HG03457 (cell line): ENCODE data around the gene PYDC2.
A peak's percentile ranks its signal among the peaks of the same experiment; 100 is the strongest.

Source experiments
- ATAC-seq: cut with Tn5 transposase; IDR thresholded peaks from one replicate; pipeline ENCODE4 v1.9.1; 2021; ENCODE audit warnings: moderate number of reproducible peaks; ENCODE audit not compliant: unreplicated experiment

The PYDC2 gene

DNA sequence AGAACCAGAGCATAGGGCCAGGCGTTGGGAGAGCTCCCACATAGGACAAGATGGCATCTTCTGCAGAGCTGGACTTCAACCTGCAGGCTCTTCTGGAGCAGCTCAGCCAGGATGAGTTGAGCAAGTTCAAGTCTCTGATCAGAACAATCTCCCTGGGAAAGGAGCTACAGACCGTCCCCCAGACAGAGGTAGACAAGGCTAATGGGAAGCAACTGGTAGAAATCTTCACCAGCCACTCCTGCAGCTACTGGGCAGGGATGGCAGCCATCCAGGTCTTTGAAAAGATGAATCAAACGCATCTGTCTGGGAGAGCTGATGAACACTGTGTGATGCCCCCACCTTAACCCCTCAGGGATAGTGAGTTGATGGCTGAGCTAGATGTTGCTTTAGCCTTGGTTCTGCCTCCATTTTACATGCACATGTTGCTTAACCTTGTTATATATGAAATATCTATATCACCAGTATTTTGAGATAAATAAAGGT, at the start of gene PYDC2:
Gene PYDC2, plus strand, starts transcription at position 51 of the 483 bp plus-strand sequence. Its CDS starts 0 bp downstream, at position 51.
- no peak for ATAC-seq

DNA sequence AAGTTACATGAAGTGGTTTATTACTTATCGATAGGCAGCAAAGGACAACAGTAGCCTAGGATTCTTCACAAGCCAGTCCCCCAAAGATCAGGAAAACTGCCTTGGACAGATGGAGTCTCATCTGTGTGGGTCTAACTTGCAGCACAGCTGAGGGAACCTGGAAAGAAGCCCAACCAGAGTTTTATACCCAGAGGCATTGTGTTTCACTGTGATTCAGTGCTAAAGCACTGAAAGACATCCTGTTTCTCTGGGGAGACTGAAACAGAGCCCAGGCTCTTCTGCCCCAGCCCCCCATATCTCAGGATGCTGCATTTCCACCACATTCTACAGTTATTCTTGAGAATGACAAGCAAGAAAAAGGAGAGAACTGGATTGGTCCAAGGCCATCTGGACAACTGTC, 48.2 kb upstream of the PYDC2 start:
- no peak for ATAC-seq

DNA sequence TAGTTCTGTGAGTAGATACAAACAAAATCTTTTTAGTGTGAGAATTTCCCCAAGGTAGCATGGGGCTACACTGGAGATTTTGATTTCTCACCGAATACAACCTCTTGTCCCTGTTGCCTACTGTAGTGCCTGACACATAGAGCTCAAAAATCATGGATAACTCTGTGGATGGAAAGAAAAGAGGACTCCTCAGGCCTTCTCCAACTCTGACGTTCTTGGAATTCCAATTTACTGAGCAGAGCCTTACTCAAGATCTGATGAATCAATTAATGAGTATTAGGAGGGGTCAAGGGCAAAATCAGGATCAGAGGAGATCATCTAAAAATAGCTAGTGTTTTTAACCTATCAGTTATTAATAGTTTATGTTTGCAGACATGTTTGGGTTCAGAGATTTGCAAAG, 46.7 kb upstream of the PYDC2 start:
- ATAC-seq: no peak

DNA sequence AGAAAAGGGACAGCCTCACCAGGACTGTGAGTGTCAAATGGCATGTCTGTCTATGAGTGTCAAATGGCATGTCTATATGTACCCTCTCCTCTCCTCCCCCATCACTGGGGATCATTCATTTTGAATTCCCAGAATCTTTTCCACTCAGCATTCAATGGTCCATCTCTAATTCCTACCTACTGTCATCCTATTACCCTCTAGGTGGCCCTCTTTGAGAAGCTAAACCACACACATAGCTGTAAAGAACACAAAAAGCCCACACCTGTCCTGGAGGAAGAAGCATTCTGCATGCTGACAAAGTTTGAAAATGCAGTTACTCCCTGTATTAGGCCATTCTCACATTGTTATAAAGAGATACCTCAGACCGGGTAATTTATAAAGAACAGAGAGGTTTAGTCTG, 46.2 kb upstream of the PYDC2 start:
- no peak for ATAC-seq

DNA sequence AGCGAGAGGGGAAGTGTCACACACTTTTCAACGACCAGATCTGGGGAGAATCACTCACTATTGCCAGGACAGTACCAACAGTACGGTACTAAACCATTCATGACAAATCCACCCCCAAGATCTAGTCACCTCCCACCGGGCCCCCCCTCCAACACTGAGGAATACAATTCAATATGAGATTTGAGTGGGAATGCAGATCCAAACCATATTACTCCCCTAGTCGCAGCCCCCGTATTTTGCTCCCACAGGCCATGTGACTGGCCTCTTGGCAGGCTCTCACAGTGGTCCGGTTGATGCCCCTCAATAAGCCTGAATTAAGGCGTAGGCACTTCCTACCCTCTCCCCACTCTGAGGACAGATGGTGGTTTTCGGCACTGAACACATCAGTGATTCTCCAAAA, 45.4 kb upstream of the PYDC2 start:
- ATAC-seq: no peak

DNA sequence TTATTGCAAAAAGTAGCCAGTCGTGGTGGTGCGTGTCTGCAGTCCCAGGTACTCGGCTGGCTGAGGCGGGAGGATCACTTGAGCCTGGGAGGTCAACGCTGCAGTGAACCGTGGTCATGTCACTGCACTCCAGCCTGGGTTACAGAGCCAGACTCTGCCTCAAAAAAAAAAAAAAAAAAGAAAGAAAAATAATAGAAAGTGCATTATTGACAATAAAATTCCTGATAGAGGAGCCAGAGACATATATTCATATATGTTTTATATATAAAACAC, 43.6 kb upstream of the PYDC2 start:
- ATAC-seq: no peak

DNA sequence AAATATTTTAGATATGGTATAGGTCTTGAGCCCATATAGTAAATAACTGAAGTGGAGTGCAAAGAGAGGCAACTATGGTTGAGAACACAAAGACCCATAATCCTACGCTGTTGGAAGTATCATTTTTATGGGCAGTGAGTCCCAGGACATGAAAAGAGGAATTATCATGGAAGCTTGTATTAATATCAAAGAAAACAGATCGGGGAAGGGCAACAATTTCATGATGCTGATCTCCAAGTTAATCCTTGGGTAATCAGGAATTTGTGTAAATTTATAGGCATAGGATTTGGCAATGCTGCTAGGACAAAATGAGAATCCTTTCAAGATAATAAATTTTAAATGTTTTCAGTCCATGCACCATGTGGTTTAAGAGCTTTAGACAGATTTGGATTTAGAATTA, 40.2 kb upstream of the PYDC2 start:
- ATAC-seq: no peak

DNA sequence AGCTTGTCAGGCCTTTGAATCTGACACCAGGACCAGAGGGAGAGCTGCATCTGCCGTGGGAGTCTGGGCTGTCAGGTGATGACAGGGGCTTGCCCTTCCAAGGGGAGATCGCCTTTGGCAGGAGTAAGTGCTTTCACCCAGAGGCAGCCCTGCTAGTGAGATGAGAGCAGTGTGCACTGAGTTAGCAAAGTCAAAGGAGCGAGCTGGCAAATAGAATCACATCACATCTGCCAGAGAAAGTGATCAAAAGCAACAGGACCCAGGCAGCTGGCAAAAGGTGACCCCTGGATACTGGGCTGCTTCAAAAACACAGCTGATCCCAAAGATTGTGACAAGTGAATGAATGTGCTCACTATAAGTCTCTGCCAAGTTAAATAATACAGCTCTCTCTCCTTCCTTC, 36.1 kb upstream of the PYDC2 start:
- ATAC-seq: no peak

DNA sequence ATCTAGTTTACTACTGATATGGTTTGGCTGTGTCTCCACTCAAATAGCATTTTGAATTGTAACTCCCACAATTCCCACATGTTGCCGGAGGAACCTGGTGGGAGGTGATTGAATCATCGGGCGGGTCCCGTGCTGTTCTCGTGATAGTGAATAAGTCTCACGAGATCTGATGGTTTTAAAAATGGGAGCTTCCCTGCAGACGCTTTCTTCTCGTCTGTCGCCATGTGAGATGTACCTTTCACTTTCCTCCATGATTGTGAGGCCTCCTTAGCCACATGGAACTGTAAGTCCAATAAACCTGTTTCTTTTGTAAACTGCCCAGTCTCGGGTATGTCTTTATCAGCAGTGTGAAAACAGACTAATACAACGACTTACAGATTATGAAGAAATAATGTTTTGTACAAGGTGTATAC, 35.6 kb upstream of the PYDC2 start:
- no peak for ATAC-seq

DNA sequence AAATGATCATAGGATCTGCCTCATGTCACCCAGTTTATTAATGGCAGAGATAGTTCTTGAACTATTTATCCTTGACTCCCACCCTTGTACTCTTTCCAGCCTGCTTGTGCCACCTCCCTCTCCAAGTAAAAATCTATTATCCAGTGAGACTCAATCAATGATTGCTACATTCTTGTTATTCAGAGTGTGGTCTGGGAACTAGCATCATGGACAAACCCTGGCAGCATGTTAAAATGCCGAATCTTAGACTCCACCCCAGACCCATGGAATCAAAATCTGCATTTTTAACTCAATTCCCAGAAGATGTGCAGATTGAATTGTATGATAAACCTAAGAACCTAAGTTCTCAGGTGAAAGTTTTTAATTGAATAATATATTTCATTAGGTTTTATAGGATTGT, 34.7 kb upstream of the PYDC2 start:
- no peak for ATAC-seq

DNA sequence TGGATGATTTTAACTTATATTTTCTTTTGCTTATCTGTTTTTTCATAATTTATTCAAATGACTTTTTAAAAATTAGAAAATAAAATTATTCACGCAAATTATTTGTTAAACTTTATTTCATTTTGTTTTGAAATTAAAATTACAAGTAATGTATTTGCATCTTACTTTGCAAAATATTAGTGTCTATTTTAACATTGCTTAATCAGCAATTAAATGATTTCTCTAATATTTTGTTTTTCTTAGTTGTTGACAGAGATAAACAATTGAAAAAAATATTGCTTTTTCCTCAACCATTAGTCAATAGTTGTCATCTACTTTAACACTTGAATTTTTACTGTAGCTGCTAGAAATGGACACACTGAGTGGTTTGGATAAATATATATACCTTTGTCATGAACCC, 32.8 kb upstream of the PYDC2 start:
- ATAC-seq: no peak

DNA sequence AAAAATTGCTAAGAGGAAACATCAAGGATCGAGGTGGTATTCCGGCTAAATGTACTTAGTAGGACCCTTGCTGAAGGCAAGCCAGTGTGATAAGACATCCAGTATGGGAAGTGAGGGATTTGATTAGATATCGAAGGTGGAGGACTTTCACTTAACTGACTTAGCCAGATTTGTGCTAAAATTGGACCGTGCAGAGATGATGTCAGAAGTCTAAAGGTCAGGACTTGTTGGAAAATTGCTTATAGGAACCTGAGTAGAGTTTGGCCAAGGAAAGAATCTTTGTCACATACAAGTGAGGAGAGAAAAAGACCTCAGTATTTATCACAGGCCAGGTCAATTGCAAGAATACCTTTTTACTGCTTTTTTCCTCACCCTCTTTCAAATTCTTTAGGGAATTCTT, 30.9 kb upstream of the PYDC2 start:
- no peak for ATAC-seq

DNA sequence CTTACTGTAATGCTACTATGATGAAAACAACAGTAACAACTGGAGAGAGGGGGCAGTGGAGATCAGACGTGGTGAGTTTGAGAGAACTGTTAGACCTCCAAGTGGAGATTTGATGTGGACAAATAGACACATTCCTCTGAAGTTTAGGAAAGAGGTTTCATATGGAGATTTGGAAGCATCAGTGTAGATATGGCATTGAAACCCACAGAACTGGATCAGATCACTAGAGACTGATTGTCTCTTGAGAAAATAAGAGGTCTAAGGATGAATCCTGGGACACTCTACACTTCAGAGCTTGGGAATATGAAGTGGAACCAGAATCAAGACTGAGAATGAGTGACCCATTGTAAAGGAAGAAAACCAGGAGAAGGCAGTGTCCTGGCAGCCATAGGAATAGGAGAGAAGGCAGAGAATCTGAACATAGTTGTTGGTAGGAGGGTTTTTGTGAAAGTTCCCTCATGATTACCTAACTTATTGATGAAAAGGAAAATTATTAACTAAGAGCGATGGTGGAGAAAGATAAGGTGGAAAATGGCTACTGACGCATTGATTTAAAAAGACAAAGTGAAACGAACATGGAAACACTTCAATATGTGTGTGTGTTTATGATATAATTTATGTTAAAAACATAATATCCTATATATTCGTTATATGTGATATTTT, 29.7 kb upstream of the PYDC2 start:
- ATAC-seq: no peak

DNA sequence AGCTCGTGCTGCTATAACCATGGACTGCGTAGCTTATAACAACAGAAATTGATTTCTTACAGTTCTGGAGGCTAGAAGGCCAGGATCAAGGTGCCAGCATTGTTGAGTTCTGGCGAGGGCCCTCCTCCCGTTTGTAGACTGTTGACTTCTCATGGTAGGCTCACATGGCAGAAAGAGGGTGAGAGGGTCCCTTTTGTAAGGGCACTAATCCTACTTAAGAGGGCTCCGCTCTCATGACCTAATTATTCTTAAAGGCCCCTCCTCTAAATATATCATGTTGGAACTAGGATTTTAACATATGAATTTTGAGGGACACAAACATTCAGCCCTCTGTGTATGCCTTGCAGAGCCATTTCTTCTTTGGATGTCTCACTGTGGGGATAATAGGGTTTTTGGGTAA, 28.8 kb upstream of the PYDC2 start:
- no peak for ATAC-seq

DNA sequence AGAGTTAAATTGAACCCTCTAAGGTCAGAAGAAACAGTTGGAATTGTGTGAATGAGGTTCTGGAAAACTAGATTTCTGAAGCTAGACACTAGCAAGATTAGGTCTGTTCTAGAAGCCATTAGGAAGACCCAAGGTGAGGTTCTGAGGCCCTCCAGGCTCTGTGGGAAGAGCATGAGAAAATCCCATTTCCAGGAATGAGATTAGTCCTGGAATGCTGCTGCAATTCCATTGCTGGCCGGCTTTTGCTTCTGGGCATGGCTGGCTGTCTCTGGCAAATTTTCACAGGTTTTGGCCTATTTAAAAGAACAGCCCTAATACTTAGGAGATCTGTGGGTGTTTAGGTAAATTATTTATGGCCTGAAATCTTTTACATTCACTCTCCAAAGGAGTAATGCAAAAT, 26.9 kb upstream of the PYDC2 start:
- no peak for ATAC-seq

DNA sequence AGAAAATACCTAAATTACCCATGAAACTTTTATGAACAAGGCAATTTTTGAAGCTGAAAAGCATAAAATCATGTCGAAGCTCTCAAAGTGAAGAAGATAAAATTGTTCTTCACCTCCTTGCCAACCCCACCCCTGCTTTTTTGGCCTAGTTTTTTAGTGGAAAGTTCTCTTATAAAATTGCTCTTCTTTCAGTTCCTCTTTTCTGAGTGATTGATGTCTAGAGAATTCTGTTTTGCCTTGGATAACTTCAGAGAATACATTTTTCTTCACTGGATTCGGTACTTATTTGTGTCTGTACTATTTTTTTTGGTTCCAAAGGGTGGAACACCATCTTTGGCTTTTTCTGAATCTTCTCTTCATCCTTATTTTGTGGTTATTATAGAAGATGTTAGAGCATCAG, 25.0 kb upstream of the PYDC2 start:
- ATAC-seq: no peak

DNA sequence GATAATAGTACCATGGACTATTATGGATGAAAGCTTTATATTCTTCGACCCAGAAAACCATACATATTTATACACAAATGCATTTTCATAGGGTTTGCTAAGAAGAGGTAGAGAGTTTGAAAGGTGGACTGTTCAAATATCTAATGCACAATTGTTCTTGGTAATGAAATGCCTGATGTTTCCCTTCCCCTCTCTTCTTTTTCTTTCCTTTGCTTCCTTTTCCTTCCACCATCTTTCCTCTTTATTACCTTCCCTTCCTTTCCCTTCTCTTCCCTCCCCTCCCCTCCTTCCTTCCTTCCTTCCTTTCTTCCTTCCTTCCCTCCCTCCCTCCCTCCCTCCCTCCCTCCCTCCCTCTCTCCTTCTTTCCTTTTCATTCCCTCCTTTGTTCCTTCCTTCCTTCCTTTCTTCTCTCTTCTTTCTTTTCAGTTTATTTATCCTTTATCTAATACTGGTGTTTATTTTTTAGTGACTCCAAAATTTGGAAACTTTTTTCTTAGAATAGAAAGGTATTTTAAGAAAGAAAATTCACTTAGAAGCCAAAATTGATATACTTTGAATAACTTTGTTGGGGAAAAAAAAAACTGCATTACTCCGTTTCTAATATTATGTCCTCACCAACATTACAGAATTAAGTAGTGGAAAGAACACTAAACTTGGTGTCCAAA, 22.7 kb upstream of the PYDC2 start:
- ATAC-seq: no peak

DNA sequence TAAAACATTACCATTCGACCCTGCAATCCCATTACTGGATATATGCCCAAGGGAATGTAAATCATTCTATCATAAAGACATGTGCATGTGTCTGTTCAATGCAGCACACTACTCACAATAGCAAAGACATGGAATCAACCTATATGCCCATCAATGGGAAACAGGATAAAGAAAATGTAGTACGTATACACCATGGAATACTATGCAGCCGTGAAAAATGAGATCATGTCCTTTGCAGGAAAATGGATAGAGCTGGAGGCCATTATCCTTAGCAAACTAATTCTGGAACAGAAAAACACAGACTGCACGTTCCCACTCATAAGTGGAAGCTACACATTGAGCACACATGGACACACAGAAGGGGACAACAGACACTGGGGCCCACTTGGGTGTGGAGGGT, 20.4 kb upstream of the PYDC2 start:
- ATAC-seq: no peak

DNA sequence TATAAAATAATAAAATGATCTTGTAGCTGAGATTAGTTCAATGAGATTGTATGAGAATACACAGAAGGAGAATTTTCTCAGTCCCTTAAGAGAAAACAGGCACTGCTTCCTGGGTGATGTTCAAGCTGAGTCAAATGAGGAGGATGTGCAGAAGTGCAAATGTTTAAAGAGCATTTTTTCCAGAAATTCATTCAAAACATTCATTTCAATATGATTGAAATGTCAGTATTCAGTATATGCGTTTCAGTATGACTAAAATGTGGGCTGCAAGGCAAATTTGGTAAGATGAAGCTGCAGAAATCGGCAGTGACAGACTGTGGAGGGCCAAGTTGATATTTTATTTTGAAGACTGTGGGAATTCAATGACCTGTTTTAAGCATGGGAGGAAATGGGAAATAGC, 19.3 kb upstream of the PYDC2 start:
- no peak for ATAC-seq

DNA sequence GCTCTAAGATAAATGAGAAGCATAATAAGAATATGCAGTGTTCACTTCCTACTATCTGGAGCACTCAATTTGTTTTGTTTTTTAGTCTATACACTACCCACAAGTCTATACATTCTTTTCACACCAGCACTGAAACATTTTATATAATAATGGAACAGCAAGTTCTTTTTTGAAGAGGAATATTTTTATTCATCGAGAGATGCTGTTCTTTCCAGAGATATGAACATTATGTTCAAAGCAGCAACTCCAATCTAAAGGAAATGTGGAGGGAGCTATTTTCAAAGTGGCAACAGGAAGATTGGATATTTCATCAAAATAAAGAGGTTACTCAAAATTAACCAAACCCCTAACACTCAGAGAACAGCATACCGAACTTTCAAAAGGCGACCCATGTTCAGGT, 16.4 kb upstream of the PYDC2 start:
- no peak for ATAC-seq

DNA sequence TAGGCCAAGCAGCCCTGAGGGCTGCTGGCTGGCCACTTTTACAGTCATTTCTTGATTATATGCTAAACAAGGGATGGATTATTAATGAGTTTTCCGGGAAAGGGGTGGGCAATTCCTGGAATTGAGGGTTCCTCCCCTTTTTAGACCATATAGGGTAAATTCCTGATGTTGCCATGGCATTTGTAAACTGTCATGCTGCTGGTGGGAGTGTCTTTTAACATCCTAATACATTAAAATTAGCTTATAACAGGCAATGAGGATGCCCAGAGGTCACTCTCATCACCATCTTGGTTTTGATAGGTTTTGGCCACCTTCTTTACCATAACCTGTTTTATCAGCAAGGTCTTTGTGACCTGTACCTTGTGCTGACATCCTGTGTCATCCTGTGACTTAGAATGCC, 11.7 kb upstream of the PYDC2 start:
- no peak for ATAC-seq

DNA sequence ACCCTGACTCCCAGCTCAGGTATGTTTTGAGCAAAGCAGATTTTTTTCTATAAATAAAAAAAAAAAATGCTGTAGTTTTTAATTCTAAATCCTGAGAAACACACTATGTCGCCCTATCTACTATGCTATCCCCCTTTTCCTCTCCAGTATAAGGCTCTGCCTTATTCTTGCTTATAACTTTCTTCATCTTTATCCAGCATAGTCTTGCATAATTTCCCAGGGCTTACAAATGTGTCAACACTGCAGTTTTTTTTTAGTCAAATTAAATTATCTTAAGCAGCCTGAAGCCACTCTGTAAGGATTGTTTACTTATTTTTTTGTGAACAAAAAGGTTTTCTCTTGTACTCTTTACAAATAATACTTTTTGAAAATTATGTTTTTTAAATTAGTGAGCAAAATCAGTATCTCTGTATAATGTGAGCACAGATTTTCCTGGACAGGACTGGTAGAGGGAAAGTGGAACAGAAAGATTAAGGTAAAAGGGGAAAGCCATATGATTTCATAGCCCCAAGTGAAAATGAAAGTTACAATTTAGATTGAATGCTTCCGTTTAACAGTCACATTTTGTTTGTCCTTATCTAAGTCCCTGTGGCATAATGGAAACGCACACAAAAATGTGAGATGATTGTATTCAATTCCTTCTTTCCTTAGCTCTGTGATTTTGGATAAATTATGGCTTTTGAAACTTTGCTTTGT, 5.6 kb upstream of the PYDC2 start:
- peak; percentile 72 for ATAC-seq

DNA sequence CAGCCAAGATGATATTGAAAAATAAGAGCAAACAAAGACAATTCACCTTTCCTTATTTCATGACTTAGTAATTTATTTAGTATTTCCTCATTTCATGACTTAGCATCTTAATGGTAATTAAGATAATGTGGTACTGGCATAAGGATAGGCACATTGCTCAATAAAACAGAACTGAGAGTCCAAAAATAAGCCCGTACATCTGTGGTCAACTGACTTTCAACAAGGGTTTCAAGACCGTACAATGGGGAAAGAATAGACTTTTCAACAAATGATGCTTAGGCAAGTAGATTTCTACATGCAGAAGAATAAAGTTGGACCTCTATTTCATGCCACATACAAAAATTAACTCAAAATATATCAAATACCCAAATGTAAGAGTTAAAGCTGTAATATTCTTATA, 603 bp upstream of the PYDC2 start:
- no peak for ATAC-seq
